ENCODE data around the gene EFHB.

GRCh38 chr3:19877656-19878055 is 56.4 kb downstream of the EFHB start:
- TF ChIP-seq FOXP2 (optimal IDR thresholded peaks at IDR 0.05; ENCODE audit: borderline replicate concordance, extremely low read depth, extremely low read length, insufficient read depth) (no peak), POLR2AphosphoS5 (IDR thresholded peaks at IDR 0.05; ENCODE audit: low read depth, low read length) (no peak), REST (IDR thresholded peaks at IDR 0.05; ENCODE audit: insufficient read depth in 1 of 2, low read depth in 2 of 2, low read length in 2 of 2) (no peak), SIN3A (IDR thresholded peaks at IDR 0.05; ENCODE audit: borderline replicate concordance, insufficient read depth, low read length) (no peak)

All from PFSK-1 (cell line).